ENCODE data around the gene TNFRSF19.

The TNFRSF19 gene

DNA sequence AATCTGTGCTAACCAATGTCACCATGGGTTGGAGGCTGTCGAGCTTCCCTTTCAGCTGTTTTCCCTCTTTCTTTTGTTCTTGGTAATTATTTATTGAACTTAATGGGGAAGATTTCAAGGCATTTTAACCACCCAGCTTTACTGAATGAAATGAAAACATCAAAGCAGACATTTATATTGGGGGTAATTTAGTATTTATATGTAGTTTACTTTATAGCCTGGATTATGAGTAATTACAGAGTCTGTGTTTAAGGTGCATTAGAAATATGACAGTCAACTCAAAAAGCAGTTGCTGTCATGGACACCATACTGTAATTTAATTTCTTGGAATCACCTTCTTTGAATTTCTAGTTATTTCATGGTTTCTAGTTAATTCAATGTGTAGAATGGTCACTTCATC, 42.0 kb downstream of the TNFRSF19 start:
- Histone ChIP-seq H4K20me1 (ENCODE audit: insufficient read depth) (no peaks in the 10 kb centered on the region), H3K27me3 (ENCODE audit: insufficient read depth, low read depth) (no peaks in the 10 kb centered on the region), H3K4me1 (ENCODE audit: low read depth, poor library complexity, severe bottlenecking) (peaks cover 32% of the 10 kb centered on the region), H3K36me3 (ENCODE audit: insufficient read depth) (no peaks in the 10 kb centered on the region), H3K4me2 (no peak overlapping the region), H3K4me3 (IDR thresholded peaks at IDR 0.05; ENCODE audit: insufficient read depth, low read depth, low read length) (no peak overlapping the region), H3K9ac (no peak overlapping the region), H2AFZ (ENCODE audit: low read depth) (no peak overlapping the region), H3K27ac (no peak overlapping the region), H3K79me2 (ENCODE audit: insufficient read depth, low read depth) (no peaks in the 10 kb centered on the region)
- TF ChIP-seq, protein P1, sequence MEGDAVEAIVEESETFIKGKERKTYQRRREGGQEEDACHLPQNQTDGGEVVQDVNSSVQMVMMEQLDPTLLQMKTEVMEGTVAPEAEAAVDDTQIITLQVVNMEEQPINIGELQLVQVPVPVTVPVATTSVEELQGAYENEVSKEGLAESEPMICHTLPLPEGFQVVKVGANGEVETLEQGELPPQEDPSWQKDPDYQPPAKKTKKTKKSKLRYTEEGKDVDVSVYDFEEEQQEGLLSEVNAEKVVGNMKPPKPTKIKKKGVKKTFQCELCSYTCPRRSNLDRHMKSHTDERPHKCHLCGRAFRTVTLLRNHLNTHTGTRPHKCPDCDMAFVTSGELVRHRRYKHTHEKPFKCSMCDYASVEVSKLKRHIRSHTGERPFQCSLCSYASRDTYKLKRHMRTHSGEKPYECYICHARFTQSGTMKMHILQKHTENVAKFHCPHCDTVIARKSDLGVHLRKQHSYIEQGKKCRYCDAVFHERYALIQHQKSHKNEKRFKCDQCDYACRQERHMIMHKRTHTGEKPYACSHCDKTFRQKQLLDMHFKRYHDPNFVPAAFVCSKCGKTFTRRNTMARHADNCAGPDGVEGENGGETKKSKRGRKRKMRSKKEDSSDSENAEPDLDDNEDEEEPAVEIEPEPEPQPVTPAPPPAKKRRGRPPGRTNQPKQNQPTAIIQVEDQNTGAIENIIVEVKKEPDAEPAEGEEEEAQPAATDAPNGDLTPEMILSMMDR (conservative IDR thresholded peaks at IDR 0.05; ENCODE audit: low read depth, low read length) = no peak

DNA sequence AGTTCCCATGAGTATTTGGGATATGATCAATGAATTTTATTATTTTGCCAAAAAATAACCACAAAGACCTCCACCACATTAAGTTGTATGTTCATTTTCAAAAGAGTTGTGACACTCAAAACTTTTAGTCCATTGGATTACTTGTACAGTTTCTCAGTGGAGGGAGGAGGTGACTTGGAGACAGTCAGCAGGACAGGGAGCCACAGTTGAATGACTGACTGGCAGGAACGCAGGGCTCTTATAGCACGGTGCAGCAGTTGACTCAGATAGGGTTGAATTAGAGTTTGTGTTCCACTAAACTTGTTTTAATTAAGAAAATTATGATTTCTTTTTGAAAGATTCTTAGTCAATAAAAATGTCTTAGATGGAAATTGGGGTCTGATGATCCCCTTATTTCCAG, 42.5 kb downstream of the TNFRSF19 start:
- Histone ChIP-seq H3K27me3 (ENCODE audit: insufficient read depth, low read depth) (no peaks in the 10 kb centered on the region), H3K4me2 (no peak overlapping the region), H3K79me2 (ENCODE audit: insufficient read depth, low read depth) (no peaks in the 10 kb centered on the region), H3K4me3 (IDR thresholded peaks at IDR 0.05; ENCODE audit: insufficient read depth, low read depth, low read length) (no peak overlapping the region), H2AFZ (ENCODE audit: low read depth) (no peak overlapping the region), H4K20me1 (ENCODE audit: insufficient read depth) (no peaks in the 10 kb centered on the region), H3K27ac (no peak overlapping the region), H3K36me3 (ENCODE audit: insufficient read depth) (no peaks in the 10 kb centered on the region), H3K4me1 (ENCODE audit: low read depth, poor library complexity, severe bottlenecking) (peaks cover 37% of the 10 kb centered on the region), H3K9ac (no peak overlapping the region)
- TF ChIP-seq, protein P1 (conservative IDR thresholded peaks at IDR 0.05; ENCODE audit: low read depth, low read length) = no peak

DNA sequence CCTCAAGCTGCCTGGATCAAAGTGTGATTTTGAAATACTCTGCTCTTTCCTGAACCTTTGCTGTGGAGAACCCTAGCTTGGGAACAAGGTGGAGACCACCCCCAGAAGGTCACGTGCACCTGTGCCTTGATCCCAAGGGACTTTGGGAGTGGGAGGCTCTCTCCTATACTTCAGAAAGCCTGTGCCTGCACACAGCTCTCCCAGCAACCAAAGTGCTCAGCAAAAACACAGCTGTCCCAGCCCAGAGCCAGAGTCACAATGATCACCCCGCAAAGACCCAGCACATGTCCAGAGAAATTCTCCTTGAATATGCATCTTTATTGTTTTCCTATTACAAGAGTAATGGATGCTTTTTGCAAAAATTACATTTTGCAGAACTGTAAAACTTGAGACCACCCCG, 43.4 kb downstream of the TNFRSF19 start:
- Histone ChIP-seq H3K27me3 (ENCODE audit: insufficient read depth, low read depth) (no peaks in the 10 kb centered on the region), H3K4me1 (ENCODE audit: low read depth, poor library complexity, severe bottlenecking) (peaks cover 46% of the 10 kb centered on the region), H3K4me3 (IDR thresholded peaks at IDR 0.05; ENCODE audit: insufficient read depth, low read depth, low read length) (no peak overlapping the region), H3K4me2 (no peak overlapping the region), H3K36me3 (ENCODE audit: insufficient read depth) (no peaks in the 10 kb centered on the region), H2AFZ (ENCODE audit: low read depth) (no peak overlapping the region), H3K27ac (no peak overlapping the region), H3K79me2 (ENCODE audit: insufficient read depth, low read depth) (no peaks in the 10 kb centered on the region), H3K9ac (no peak overlapping the region), H4K20me1 (ENCODE audit: insufficient read depth) (no peaks in the 10 kb centered on the region)
- TF ChIP-seq, protein P1 (conservative IDR thresholded peaks at IDR 0.05; ENCODE audit: low read depth, low read length) = no peak

DNA sequence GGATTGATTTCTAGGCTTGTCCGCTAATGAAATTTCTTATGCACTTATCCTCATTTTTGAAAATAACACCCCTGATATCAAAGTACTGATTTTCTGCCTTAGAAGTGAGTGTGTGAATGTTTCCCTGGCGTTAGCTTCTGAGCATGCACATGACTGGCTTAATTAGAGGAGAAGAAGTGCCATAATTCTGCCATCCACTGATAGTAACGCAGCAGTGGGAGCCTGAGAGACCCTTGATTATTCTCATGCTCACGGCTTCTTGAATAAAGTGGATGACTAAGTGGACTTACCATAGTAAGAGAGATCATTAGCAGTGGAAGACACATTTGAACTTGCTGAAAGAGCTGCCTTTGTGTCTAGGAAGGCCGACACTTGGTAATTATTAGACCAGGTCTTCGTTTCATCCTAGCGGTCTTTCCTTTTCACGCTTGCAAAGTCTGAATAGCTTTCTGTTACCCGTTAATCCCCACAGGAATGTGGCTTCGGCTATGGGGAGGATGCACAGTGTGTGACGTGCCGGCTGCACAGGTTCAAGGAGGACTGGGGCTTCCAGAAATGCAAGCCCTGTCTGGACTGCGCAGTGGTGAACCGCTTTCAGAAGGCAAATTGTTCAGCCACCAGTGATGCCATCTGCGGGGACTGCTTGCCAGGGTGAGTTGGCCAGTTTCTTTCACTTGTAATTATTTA, 45.3 kb downstream of the TNFRSF19 start:
- Histone ChIP-seq H4K20me1 (ENCODE audit: insufficient read depth) (no peaks in the 10 kb centered on the region), H3K9ac (no peak overlapping the region), H3K36me3 (ENCODE audit: insufficient read depth) (no peaks in the 10 kb centered on the region), H3K4me2 (no peak overlapping the region), H3K79me2 (ENCODE audit: insufficient read depth, low read depth) (no peaks in the 10 kb centered on the region), H2AFZ (ENCODE audit: low read depth) (no peak overlapping the region), H3K4me3 (IDR thresholded peaks at IDR 0.05; ENCODE audit: insufficient read depth, low read depth, low read length) (no peak overlapping the region), H3K27ac (no peak overlapping the region), H3K4me1 (ENCODE audit: low read depth, poor library complexity, severe bottlenecking) (peaks cover 31% of the 10 kb centered on the region), H3K27me3 (ENCODE audit: insufficient read depth, low read depth) (no peaks in the 10 kb centered on the region)
- TF ChIP-seq, protein P1 (conservative IDR thresholded peaks at IDR 0.05; ENCODE audit: low read depth, low read length) = no peak
